GM19395 (cell line): Measurements from ENCODE around the gene PIRT.
"Not testable (repeated sequence)": the region's sequence is repeated elsewhere in the genome, so short reads cannot be mapped to it uniquely, and the experiment has no call there.

Experiments
- ATAC-seq: cut with Tn5 transposase; IDR thresholded peaks from one replicate; pipeline ENCODE4 v1.9.1; 2021; ENCODE audit warnings: mild to moderate bottlenecking, moderate library complexity; ENCODE audit not compliant: unreplicated experiment

PIRT gene

DNA sequence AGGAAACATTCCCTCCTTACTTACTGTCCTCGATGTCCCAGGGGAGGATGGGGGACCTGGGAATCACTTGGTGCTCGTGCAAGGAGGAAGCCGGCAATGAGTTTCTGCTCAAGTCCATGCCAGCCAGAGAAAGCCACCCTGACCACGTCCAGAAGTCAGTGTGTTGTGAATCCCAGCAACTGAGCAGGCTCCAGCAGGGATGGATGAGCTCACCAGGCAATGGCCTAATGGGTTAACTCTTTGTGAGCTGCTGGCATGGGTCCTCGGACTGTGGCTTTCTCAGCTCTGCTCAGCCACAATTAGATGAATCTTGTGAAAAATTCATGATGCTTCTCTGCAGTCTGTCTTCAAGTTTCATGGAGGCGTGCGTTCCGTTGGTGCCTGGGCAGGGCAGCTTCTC lies at the start of gene PIRT:
Gene PIRT (minus strand): TSS at position 167 of the 400 bp plus-strand sequence. CDS start 12,442 bp downstream, outside the sequence.
- ATAC-seq, result no peak

DNA sequence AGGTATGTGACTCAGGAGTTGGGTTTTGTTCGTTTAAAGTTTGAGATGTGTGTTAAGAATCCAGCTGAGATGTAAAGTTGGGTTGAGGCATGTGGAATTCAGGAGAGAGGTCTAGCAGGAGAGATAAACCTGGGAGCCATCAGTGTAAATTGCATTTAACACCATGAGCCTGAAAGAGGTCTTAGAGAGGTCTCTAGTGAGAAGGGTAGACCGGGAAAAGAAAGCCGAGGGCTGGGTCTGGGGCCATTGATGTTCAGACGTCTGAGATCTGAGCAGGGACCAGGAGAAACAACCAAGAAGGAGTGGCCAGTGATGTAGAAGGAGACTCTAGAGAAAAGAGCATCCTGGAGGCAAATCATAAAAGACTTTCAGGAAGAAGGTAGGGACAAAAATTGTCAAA lies 44.1 kb upstream of the PIRT start:
- ATAC-seq, result no peak

DNA sequence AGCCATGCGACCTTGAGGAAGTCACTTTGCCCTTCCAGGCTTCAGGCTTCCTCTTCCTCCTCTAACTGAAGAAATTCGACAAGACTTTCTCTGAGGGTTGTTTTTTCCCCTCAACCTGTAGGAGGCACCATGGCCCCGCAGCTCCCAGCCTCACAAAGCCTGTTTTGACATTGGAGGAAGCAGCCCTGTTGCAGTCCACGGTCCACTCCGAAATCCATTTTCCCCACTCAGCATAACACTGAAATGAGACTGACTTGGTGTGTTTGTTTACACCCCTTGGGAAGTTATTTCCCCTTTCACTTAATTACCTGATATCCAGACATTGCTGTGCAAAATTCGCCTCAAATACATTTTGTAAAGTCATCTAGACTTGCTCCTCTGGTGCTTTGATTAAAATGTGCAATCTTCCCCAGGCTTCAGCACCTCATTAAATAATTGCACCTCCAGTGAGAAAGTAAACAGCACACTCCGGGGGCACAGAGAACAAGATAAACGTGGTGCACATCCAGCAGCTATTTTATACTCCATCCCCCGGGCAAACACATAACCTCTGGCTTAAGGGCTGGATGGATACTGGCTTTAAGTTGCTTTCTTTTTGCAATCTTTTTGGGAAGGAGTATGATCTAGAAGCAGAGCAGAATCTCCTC lies 41.4 kb upstream of the PIRT start:
- no peak for ATAC-seq

DNA sequence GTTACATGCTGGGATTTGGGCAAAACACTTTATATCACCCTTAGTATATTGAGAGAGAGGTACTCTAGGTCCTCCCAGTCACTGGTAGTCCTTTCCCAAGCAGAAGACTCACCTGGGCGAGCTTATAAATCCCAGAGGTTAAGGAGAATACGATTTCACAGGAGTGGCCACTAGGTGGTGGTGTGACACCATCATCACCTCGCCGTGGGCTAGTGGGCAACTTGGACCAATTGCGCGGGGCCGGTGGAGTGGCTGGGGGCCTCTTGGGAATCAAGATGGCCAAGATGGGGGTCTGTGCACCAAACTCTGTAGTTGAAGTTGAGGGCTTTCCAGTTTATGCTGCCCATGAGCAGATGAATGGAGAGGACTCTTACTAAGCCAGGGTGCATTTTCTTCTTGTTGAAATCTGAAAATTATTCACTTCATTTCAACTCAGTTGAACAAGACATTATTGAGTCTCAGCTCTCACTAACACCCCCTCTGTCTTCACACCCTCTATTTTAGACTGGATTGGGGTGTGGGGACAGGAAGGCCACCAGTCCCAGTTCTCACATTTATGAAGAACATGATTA lies 38.2 kb upstream of the PIRT start:
- no peak for ATAC-seq

DNA sequence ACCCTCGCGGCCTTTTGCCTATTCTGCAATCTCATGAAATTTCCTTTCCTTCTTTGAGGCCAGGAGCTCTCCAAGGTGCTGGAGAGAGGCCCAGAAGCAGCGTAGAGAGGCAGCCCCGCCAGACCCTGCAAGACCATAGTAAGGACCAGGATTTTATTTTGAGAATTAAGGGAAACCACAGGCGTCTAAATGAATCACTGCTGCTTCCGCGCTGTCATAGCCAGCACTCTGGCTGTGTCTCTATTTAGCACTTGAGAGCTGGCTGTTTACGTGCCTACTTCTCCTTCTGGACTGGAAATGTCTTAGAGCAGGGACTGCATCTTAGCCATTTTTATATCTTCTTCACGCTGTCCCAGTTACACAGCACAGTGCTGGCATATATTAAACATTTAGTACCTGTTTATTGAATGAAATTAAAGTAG lies 37.6 kb upstream of the PIRT start:
- ATAC-seq, result no peak

DNA sequence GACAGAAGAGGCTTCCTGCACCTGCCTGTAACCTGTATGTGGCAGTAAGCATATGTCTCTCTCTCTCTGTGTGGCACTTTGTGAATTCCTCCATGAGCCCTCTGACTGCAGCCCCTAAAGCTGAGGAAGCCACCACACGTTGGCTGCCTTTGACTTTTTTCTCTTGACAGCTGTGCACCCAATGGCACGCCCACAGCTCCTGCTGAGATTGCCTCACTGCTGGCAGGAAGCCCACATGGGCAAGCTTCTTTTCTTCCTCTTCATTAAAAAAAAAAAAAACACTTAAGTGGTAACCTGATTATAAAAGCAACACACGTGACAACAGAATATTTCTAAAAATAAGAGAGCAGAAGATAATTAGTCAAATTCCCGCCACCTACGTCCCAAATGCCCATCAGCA lies 34.0 kb upstream of the PIRT start:
- no peak for ATAC-seq

DNA sequence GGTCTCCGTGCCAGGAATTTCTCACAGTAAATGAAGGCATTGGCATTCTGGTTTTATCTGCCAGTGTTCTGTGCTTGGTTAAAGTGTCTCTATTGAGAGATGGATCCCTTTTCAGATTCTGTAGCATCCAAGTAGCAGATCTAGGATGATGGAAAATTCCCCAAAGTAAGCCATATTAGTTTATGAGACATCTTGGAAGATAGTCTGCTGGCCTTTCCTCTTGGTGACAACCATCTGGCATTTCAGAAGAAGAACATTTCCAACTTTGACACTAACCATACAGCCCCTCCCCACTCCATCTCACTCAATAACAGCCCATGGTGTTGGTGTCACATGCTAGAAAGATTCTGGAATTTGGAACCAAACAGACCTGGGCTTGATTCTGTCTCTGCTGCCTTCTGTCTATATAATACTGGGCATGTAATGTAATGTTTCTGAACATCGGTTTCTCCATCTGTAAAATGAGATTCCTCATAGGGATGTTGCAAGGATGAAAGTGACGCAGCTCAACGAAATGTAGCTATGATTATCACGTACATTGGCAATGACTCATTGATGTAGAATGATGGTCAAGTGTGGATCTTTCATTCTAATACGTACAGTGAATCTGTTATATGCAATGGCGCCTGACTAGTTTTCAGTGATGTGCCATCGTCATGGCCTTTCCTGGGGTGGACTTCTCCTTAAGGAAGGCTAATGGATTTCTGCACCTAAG lies 32.6 kb upstream of the PIRT start:
- no peak for ATAC-seq

DNA sequence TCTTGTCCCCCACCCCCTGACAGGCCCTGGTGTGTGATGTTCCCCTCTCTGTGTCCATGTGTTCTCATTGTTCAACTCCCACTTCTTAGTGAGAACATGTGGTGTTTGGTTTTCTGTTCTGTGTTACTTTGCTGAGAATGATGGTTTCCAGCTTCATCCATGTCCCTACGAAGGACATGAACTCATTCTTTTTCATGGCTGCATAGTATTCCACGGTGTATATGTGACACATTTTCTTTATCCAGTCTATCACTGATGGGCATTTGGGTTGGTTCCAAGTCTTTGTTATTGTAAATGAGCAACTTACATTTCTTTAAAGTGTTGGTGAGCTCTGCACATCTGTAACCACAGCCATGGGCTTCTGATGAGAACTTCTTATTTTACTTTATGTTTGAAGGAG lies 30.9 kb upstream of the PIRT start:
- ATAC-seq, result not testable (repeated sequence)

DNA sequence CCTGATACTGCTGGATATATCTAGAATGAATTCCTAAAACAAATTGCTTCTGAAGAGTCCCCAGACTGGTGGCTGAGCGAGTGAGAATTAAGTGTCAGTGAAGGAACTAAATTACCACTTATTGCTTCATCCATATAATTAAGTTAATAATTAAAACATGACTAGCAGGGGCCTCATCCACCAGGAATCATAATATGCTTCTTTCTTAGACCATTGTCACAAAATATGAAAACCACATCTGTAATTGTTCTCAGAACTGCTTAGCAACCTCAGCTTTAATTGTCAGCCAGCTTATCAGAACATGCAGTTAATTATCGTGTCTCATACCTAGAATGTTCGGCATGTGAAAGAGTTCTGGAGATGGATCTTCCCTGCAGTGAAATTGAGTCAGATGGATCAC lies 21.2 kb upstream of the PIRT start:
- no peak for ATAC-seq

DNA sequence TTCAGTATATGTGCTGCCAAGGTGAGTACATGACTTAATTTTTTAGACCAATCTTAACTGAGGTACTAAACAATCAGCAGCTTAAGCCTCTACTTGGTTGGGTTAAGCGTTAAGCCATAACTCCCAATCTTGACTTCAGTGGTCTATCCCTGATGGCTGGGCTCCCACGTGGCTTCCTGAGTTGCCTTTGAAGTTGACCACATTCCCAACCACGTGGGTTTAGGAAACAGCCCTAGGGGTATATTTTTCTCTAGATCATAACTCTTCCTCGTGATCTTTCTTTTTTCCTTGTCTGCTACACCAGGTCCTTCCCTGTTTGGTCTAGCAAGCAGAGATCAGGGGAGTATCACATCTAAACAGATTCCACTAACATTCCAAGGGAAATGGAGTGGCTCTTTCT lies 20.1 kb upstream of the PIRT start:
- ATAC-seq, result no peak

DNA sequence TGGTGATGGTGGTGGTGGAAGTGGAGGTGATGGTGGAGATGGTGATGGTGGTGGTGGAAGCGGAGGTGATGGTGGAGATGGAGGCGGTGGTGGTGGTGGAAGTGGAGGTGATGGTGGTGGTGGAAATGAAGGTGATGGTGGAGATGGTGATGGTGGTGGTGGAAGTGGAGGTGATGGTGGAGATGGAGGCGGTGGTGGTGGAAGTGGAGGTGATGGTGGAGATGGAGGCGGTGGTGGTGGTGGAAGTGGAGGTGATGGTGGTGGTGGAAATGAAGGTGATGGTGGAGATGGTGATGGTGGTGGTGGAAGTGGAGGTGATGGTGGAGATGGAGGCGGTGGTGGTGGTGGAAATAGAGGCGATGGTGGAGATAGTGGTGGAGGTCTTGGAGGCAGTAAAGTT lies 8.7 kb upstream of the PIRT start:
- not testable (repeated sequence) for ATAC-seq

DNA sequence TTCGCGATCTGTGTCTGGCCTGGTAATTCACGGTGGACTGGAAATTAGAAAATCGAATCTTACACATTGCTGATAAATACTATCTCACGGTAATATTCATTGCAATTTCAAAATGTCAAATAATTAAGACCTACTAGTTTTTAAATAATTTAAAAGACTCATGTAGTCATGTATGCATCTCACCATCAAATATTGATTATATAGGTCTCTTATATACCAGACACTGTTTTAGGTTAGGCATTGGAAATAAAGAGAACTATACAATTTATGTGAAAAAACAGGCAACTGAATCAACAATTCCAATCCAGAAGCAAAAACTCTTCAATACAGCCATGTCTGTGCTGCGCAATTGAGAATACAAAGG lies 7.5 kb upstream of the PIRT start:
- ATAC-seq, result no peak

DNA sequence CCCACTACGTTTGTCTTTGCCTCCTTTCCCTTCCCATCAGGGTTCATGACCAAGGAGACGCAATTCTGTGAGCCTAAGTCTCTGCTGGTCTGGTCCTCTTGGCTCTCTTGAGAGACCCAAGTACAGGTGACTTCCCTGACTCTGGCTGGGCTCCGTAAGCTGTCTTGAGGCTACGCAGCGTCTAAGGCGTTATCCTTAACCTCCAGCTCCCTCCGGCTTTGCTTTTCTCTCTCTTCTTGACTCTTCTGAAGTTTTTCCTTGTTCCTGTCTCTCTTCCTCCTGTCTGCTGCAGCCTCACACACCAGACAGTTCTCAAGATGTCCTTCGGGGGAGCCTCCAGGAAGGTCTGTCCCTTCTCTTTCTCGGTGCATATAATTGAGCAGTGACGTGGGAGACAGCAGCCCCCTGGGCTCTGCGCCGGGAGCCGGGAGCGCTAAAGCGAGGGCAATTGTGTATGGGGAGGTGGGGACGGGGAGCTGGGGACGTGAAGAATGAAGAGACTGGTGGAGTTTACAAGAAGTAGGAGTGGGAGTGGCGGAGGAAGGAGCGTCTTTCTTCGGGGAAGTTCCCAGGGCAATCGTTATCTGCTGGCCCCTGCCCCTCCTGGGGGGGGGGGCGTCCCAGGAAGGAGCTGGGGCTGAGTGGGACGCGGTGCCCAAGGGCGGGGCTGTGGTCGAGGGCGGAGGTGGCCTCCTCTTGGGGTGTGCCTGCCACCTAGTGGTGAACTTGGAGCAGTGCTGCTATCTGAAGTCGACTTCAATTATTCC lies 6.9 kb upstream of the PIRT start:
- ATAC-seq, result peak; percentile 86

DNA sequence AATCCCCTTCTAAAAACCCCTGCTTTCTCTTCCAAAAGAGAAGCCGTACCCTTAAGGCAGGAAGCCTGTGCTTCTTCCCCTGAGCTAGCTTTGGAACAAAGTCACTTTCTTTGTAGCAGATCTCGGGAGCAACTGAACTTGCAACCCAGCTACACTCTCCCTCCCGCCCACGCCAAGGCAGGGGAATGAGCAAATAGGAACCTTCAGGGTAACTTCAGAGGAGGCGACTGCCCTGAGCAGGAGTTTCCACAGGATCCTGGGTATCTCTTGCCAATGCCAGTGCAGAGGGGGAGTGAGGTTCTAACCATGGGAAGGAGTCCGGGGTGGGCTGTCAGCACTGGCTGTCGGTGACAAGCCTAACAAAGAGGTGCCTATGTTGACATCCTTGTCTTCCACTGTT lies 5.9 kb upstream of the PIRT start:
- ATAC-seq, result no peak

DNA sequence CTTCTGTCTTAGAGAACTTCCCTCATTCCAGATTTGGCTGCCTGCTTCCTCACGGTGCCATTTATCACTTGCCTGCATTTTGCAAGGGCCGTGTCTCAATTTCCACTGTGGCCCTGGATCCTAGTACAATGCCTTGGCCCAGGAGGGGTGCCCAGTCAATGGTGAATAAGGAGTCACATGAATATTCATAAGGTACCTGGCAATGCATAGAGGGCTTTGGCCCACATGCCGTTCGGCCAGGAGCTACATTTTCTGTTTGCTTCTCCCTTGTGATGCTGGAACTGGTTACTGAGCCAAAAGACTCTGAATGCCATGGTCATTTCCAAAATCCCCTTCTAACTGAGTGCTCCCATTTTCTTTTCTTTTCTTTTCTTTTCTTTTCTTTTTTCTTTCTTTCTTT lies 4.8 kb upstream of the PIRT start:
- no peak for ATAC-seq

DNA sequence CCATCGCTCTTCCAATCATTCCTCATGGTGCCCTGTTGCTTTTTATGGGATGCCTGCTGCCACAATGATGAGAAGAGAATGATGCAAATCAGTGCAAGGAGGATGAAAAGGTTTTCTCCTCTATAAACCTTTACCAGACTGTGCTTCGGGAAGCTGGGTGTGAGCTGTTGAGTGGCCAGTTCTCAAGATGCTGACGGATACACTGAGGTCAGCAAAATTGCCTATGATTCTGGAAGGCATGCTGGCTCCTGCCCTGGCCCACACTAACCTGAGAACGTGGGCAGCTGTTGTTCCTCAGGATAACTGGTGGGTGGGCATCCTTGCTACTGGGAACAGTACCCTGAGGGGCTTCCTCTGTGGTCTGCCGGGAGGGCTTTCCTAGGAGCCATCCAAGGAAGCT lies 795 bp upstream of the PIRT start:
- no peak for ATAC-seq

DNA sequence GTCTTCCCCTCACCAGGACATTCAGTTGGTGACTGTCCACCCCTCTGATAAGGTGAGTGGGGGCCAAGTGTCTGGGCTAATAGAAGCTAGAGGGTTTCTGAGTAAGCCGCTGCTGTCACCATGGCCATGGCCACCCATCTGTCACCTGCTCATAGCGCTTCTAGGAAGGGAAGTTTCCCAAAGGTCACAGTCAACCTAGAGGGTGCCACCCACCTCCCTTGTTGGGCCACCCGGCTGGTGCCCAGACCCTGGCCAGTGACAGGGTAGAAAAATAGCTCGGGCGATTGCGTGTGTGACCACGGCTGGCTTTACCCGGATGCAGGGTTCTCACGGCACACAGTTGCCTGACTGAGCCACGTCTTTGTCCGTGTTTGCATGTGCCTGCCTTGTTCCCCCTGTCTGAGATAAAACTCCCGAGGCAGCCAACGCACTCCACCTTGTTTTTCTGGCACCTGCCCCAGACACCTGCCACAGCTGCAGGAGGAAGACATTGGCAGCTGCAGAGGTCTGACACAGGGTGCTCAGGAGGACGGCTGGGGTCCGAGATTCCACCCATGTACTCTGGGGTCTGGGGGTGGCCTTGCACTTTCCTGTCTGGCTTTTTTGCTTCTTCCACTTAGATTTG lies 809 bp downstream of the PIRT start:
- ATAC-seq, result no peak

DNA sequence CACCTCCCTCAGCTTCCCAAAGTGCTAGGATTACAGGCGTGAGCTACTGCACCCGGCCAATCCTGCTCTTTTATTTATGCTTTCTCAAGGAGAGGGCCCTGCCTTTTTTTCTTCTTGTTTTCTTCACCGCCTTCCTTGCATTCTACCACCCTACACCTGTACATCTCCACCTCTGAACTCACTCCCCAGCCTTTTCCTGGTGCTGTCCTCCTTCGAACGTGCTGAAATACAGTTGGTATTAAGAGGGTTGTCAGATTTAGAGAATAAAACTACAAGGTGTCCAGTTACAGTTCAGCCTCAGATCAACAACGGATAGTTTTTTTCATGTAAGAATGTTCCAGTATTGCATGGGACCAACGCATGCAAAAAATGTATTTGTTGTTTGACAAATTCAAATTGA lies 1.7 kb downstream of the PIRT start:
- no peak for ATAC-seq

DNA sequence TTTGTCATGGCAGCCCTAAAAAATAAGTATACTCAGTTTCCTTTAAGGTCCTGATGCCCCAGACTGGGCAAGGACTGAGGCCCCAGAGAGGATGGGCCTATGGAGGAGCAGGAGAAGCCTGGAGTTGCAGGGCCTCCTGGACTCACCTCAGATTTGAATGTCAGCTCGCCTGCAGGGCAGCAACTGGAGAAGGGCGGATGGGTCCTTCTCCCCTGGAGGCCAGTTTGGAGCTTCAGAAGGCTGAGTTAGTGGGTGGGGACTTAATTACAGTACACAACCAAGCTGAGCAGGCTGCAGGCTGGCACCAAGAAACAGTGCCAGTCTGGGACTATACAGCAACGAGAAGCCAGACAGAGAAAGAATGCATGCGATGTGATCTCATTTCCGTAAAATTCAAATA lies 6.2 kb downstream of the PIRT start:
- ATAC-seq, result no peak

DNA sequence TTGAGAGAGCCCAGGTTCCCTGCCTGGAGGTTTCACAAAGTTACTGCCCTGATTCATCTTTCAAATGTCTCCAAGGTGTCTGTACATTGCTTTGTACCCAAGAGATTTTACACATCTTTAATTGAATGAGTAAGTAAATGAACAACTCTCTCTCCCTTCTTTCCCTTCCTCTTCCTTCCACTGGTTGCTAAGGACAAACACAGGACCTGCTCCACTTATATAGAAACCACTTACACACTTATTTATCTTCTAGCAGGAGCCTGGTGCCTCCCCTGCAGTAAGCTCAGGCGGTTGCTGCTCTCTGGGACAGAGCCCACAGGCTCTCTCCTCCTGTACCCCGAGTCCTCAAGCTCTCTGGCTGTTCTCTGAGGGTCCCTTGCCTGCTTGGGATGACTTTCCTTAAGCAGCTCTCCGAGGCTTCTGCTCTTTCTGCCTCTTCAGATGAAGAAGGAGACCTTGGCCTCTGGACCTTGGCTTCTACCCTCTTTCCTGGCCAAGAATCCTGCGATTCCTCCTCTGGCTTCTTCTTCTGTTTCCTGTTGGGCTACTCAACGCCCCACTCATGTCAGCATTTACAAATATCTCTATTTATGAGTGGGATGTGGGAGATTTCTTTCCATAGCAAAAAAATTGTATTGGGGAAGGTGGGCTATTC lies 9.9 kb downstream of the PIRT start:
- no peak for ATAC-seq

DNA sequence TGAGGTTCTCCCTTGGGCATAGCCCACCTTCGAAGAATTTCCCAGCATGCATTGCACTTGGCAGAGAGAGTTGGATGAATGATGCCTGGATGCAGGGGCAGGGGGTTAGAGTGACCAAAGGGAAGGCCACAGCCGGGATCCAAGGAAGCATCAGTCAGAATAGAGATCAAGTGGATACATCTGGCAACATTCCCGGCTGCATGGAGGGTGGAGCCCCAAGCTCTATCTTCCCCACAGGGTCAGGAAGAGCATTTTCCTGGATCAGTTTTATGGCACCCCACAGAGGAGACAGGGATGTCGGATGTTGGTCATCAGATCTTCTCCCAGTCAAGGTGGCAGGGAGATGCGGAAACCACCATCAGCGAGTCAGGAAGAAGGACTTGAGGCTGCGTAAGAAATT lies 13.0 kb downstream of the PIRT start:
- no peak for ATAC-seq
